Esophagus muscularis mucosa (tissue), 4 donors: Measurements from ENCODE around the gene F8.

Source experiments
- EP300 ChIP-seq: sonication (generic); formaldehyde crosslinking; IDR thresholded peaks from one replicate; pipeline ENCODE4 v1.6.1; 2017; ENCODE audit warnings: antibody characterized with exemption
- POLR2A ChIP-seq: fragments of 450-650 bp; IDR thresholded peaks from one replicate; pipeline ENCODE4 v1.6.1; 2017; ENCODE audit warnings: antibody characterized with exemption, moderate library complexity, mild to moderate bottlenecking, low read depth
- POLR2AphosphoS5 ChIP-seq, 2 donors: sonication (generic); formaldehyde crosslinking; IDR thresholded peaks; one replicate each; pipeline ENCODE4 v1.6.1; 2017; ENCODE audit warnings: antibody characterized with exemption in 2 of 2
- TF ChIP-seq, protein P1 (sequence below), 3 experiments: fragments of 200-600 bp in 2 of 3; fragments of 450-650 bp in 1 of 3; sonication (generic) in 2 of 3; IDR thresholded peaks; one replicate each; pipeline ENCODE4 v1.5.1; 2017 to 2019; ENCODE audit warnings: antibody characterized with exemption in 3 of 3, mild to moderate bottlenecking in 2 of 3, moderate library complexity in 1 of 3

DNA sequence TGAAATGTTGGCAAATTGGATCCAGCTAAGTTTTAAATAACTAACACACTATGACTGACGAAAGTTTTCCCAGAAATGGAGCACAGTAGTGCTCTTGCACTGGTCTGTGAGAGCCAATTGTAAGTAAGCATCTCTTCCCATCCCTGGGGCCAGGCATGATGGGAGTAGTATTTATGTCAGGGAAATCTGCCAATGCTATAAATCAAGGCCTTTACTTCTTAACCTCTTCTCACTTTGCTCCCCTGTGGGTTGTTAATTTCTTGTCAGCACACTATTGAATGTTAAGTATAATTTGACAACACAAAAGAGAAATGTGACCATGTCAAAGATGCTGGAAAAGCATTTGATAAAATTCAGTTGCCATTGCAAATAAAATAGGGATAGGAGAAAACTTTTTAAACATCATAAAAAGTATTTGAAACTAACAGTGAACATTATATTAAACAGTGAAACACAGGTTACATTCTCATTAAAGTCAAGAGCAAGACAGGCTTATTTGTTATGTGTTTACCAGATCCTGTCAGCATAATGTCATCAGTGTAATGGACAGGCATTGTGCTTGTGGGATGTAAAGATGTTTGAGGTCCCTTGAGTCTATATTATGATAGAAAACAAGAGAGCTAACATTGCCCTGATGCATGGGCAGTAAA, 131.4 kb downstream of the F8 start:
- TF ChIP-seq, protein P1, sequence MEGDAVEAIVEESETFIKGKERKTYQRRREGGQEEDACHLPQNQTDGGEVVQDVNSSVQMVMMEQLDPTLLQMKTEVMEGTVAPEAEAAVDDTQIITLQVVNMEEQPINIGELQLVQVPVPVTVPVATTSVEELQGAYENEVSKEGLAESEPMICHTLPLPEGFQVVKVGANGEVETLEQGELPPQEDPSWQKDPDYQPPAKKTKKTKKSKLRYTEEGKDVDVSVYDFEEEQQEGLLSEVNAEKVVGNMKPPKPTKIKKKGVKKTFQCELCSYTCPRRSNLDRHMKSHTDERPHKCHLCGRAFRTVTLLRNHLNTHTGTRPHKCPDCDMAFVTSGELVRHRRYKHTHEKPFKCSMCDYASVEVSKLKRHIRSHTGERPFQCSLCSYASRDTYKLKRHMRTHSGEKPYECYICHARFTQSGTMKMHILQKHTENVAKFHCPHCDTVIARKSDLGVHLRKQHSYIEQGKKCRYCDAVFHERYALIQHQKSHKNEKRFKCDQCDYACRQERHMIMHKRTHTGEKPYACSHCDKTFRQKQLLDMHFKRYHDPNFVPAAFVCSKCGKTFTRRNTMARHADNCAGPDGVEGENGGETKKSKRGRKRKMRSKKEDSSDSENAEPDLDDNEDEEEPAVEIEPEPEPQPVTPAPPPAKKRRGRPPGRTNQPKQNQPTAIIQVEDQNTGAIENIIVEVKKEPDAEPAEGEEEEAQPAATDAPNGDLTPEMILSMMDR (IDR thresholded peaks at IDR 0.05) = no peak
- TF ChIP-seq POLR2AphosphoS5 (IDR thresholded peaks at IDR 0.05) = no peak
- no peak for TF ChIP-seq POLR2A
- TF ChIP-seq EP300 = no peak
